Transverse colon (tissue), 4 donors: ENCODE results near the gene MEIOC.

Experiments used
- POLR2AphosphoS5 ChIP-seq, 3 donors: sonication (generic); formaldehyde crosslinking; IDR thresholded peaks; one replicate each; pipeline ENCODE4 v1.6.1; 2016; ENCODE audit warnings: antibody characterized with exemption in 3 of 3
- TF ChIP-seq, protein P1 (sequence below), 5 experiments: fragments of 200-600 bp in 3 of 5; fragments of 450-650 bp in 2 of 5; sonication (generic) in 3 of 5; IDR thresholded peaks; 1 replicate in 2 of 5; 2 replicates in 3 of 5; pipeline ENCODE4 v1.5.1; 2016 to 2017; ENCODE audit warnings: antibody characterized with exemption in 5 of 5, inconsistent platforms in 3 of 5, mild to moderate bottlenecking in 2 of 5, moderate library complexity in 1 of 5

- TF ChIP-seq, protein P1, sequence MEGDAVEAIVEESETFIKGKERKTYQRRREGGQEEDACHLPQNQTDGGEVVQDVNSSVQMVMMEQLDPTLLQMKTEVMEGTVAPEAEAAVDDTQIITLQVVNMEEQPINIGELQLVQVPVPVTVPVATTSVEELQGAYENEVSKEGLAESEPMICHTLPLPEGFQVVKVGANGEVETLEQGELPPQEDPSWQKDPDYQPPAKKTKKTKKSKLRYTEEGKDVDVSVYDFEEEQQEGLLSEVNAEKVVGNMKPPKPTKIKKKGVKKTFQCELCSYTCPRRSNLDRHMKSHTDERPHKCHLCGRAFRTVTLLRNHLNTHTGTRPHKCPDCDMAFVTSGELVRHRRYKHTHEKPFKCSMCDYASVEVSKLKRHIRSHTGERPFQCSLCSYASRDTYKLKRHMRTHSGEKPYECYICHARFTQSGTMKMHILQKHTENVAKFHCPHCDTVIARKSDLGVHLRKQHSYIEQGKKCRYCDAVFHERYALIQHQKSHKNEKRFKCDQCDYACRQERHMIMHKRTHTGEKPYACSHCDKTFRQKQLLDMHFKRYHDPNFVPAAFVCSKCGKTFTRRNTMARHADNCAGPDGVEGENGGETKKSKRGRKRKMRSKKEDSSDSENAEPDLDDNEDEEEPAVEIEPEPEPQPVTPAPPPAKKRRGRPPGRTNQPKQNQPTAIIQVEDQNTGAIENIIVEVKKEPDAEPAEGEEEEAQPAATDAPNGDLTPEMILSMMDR (IDR thresholded peaks at IDR 0.05) = no peak
- no peak for TF ChIP-seq POLR2AphosphoS5 (IDR thresholded peaks at IDR 0.05)
Observed at GRCh38 chr17:44610331-44610730, 45.9 kb upstream of the MEIOC start.
